Measurements from ENCODE around the gene DRG2.

The DRG2 gene

DNA sequence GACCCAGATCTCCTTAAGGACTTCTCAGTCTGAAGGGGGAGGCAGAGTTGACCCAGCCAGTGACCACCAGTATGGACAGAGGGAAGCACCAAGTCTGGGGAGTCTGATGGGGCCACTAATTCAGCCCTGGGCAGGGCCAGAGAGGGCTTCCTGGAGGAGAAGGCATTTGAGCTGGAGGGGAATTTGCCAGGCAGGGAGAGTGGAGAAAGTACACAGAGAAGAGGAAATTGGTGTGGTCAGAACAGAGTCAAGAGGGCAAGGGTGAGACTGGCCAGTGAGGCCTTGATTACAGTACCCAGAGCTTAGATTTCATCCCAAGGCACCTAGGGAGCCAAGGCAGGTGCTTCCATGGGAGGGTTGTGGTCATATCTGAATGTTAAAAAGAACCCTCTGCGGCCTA is 57.1 kb downstream of the DRG2 start:
- DNase-seq: no peak

- no peak for DNase-seq
Observed at GRCh38 chr17:18145811-18146210, 58.1 kb downstream of the DRG2 start.

GRCh38 chr17:18146259-18146658 is 58.5 kb downstream of the DRG2 start:
- DNase-seq: no peak

DNA sequence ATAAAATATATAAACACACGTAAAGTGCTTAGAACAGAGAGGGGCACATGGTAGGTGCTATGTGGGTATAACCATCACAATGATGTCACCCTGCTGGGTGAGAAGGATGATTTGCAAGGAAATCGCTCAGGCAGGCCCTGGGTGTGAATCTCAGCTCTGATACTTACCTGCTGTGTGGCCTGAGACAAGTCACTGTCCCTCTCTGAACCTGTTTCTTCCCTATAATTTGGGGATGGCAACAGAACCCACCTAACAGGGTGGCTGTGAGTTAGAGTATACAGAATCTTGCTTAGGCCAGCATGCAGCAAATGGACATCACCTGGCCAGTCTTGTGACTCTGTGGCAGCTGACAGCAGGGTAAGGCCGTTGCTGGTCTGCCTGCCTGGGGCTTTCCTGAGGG is 59.2 kb downstream of the DRG2 start:
- no peak for DNase-seq

GRCh38 chr17:18148586-18148985 is 60.8 kb downstream of the DRG2 start:
- no peak for DNase-seq

GRCh38 chr17:18151290-18151689 is 63.5 kb downstream of the DRG2 start:
- no peak for DNase-seq

GRCh38 chr17:18155179-18155578 is 67.4 kb downstream of the DRG2 start:
- DNase-seq: no peak

GRCh38 chr17:18156171-18156975 is 68.6 kb downstream of the DRG2 start:
- no peak for DNase-seq

DNA sequence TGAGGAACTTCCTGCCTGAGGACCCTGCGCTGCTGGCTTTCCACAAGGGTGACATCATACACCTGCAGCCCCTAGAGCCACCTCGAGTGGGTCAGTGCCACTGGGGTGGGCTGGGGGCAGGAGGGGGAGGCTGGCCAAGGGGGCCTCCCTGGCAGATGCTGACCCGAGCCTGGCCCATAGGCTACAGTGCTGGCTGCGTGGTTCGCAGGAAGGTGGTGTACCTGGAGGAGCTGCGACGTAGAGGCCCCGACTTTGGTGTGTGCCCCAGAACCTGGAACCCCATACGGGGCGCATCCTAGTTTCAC is 69.2 kb downstream of the DRG2 start:
- no peak for DNase-seq
